ENCODE results near the gene STARD4. TPM values are rescaled to one million over a fixed set of nuclear protein-coding genes. Genes with fewer than 3 reads are reported as not detected.

STARD4 gene
- total and polyA plus RNA-seq, 4 donors = 10.1 to 61.2 (median 34.1) TPM

DNA sequence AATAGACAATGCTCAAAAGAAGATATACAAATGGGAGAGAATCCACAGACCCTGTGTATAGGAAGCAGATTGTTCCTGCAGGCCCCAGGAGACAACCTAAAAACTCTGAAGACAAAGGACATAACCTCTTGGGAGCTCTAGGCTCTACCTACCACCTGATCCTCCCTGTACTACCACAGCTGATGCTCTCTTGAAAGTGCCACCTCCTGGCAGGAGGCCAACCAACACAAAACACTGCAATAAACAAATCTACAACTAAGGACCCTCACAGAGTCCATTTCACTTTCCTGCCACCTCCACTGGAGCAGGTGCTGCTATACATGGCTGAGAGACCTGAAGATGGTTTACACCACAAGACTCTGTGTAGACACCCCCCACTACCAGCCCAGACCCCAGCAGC is 49.0 kb downstream of the STARD4 start:
- Histone ChIP-seq H3K36me3 (ENCODE audit: control insufficient read depth in 4 of 4, insufficient read depth in 3 of 4, low read depth in 1 of 4, low read length in 3 of 4) (no peaks in the 10 kb centered on the region), H3K9me3 (ENCODE audit: control insufficient read depth in 4 of 4, low read length in 3 of 4) (no peaks in the 10 kb centered on the region), H3K4me3 (ENCODE audit: low read depth in 1 of 3, low read length in 3 of 3) (no peak overlapping the region), H3K27ac (ENCODE audit: low read depth in 1 of 2, low read length in 2 of 2) (no peak overlapping the region), H3K9ac (ENCODE audit: low read depth in 1 of 2, low read length in 2 of 2) (no peak overlapping the region), H3K4me1 (ENCODE audit: control insufficient read depth in 4 of 4, insufficient read depth in 4 of 4, low read length in 3 of 4) (no peaks in the 10 kb centered on the region), H3K27me3 (ENCODE audit: control insufficient read depth in 4 of 4, insufficient read depth in 4 of 4, low read length in 3 of 4) (no peaks in the 10 kb centered on the region)
- no peak for DNase-seq (ENCODE audit: low spot score)
- no peak for TF ChIP-seq SP1 (IDR thresholded peaks at IDR 0.05)
- no peak for TF ChIP-seq JUND (IDR thresholded peaks at IDR 0.05)
- no peak for TF ChIP-seq GABPA (IDR thresholded peaks at IDR 0.05 in 1 of 2, conservative IDR thresholded peaks at IDR 0.05 in 1 of 2)
- TF ChIP-seq RAD21 (IDR thresholded peaks at IDR 0.05) = no peak
- TF ChIP-seq HNF4A (conservative IDR thresholded peaks at IDR 0.05) = no peak
- TF ChIP-seq, protein P1, sequence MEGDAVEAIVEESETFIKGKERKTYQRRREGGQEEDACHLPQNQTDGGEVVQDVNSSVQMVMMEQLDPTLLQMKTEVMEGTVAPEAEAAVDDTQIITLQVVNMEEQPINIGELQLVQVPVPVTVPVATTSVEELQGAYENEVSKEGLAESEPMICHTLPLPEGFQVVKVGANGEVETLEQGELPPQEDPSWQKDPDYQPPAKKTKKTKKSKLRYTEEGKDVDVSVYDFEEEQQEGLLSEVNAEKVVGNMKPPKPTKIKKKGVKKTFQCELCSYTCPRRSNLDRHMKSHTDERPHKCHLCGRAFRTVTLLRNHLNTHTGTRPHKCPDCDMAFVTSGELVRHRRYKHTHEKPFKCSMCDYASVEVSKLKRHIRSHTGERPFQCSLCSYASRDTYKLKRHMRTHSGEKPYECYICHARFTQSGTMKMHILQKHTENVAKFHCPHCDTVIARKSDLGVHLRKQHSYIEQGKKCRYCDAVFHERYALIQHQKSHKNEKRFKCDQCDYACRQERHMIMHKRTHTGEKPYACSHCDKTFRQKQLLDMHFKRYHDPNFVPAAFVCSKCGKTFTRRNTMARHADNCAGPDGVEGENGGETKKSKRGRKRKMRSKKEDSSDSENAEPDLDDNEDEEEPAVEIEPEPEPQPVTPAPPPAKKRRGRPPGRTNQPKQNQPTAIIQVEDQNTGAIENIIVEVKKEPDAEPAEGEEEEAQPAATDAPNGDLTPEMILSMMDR (IDR thresholded peaks at IDR 0.05; ENCODE audit: low read depth, low read length, missing input control) = no peak
- no peak for TF ChIP-seq RXRA (IDR thresholded peaks at IDR 0.05)
- no peak for TF ChIP-seq HNF4G (IDR thresholded peaks at IDR 0.05)
- TF ChIP-seq, protein P2, sequence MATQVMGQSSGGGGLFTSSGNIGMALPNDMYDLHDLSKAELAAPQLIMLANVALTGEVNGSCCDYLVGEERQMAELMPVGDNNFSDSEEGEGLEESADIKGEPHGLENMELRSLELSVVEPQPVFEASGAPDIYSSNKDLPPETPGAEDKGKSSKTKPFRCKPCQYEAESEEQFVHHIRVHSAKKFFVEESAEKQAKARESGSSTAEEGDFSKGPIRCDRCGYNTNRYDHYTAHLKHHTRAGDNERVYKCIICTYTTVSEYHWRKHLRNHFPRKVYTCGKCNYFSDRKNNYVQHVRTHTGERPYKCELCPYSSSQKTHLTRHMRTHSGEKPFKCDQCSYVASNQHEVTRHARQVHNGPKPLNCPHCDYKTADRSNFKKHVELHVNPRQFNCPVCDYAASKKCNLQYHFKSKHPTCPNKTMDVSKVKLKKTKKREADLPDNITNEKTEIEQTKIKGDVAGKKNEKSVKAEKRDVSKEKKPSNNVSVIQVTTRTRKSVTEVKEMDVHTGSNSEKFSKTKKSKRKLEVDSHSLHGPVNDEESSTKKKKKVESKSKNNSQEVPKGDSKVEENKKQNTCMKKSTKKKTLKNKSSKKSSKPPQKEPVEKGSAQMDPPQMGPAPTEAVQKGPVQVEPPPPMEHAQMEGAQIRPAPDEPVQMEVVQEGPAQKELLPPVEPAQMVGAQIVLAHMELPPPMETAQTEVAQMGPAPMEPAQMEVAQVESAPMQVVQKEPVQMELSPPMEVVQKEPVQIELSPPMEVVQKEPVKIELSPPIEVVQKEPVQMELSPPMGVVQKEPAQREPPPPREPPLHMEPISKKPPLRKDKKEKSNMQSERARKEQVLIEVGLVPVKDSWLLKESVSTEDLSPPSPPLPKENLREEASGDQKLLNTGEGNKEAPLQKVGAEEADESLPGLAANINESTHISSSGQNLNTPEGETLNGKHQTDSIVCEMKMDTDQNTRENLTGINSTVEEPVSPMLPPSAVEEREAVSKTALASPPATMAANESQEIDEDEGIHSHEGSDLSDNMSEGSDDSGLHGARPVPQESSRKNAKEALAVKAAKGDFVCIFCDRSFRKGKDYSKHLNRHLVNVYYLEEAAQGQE (IDR thresholded peaks at IDR 0.05) = no peak
- TF ChIP-seq FOXA1 (IDR thresholded peaks at IDR 0.05) = no peak
- TF ChIP-seq NR2F2 (IDR thresholded peaks at IDR 0.05) = no peak
- TF ChIP-seq YY1 (IDR thresholded peaks at IDR 0.05) = no peak

DNA sequence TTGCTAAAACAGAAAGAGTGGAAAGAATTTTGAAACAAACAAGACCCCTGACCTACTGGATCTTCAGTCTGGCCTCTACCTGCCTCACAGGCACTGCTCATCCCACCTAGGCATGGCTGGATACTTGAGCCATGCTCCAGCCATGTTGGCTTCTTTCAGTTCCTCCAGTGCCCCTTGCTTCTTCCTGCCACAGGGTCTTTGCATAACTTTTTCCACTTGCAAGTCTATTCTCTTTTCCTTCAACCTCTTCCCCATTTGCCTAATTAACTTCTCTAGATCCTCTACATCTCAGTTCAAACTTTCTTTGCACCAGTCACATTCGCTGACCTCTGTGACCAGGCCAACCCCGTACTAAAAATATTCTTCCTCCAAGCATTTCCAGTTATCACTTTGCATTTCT is 50.4 kb downstream of the STARD4 start:
- no peak overlapping the region for H3K27ac ChIP-seq (ENCODE audit: low read depth in 1 of 2, low read length in 2 of 2)
- no peaks in the 10 kb centered on the region for H3K9me3 ChIP-seq (ENCODE audit: control insufficient read depth in 4 of 4, low read length in 3 of 4)
- no peak overlapping the region for H3K4me3 ChIP-seq (ENCODE audit: low read depth in 1 of 3, low read length in 3 of 3)
- H3K36me3 ChIP-seq (ENCODE audit: control insufficient read depth in 4 of 4, insufficient read depth in 3 of 4, low read depth in 1 of 4, low read length in 3 of 4) = no peaks in the 10 kb centered on the region
- DNase-seq (ENCODE audit: low spot score) = no peak
- TF ChIP-seq TAF1 (conservative IDR thresholded peaks at IDR 0.05) = no peak
- no peak for TF ChIP-seq SP1 (IDR thresholded peaks at IDR 0.05)
- TF ChIP-seq RXRA (IDR thresholded peaks at IDR 0.05) = no peak
- TF ChIP-seq, protein P3, sequence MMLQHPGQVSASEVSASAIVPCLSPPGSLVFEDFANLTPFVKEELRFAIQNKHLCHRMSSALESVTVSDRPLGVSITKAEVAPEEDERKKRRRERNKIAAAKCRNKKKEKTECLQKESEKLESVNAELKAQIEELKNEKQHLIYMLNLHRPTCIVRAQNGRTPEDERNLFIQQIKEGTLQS (IDR thresholded peaks at IDR 0.05) = no peak
- no peak for TF ChIP-seq RAD21 (IDR thresholded peaks at IDR 0.05)
- TF ChIP-seq YY1 (IDR thresholded peaks at IDR 0.05) = no peak
- TF ChIP-seq HNF4A (conservative IDR thresholded peaks at IDR 0.05) = no peak
- TF ChIP-seq, protein P4, sequence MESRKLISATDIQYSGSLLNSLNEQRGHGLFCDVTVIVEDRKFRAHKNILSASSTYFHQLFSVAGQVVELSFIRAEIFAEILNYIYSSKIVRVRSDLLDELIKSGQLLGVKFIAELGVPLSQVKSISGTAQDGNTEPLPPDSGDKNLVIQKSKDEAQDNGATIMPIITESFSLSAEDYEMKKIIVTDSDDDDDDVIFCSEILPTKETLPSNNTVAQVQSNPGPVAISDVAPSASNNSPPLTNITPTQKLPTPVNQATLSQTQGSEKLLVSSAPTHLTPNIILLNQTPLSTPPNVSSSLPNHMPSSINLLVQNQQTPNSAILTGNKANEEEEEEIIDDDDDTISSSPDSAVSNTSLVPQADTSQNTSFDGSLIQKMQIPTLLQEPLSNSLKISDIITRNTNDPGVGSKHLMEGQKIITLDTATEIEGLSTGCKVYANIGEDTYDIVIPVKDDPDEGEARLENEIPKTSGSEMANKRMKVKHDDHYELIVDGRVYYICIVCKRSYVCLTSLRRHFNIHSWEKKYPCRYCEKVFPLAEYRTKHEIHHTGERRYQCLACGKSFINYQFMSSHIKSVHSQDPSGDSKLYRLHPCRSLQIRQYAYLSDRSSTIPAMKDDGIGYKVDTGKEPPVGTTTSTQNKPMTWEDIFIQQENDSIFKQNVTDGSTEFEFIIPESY (IDR thresholded peaks at IDR 0.05) = no peak
- TF ChIP-seq FOXA2 (IDR thresholded peaks at IDR 0.05) = no peak
- no peak for TF ChIP-seq FOXA1 (IDR thresholded peaks at IDR 0.05)
- TF ChIP-seq NR2F2 (IDR thresholded peaks at IDR 0.05) = no peak
- TF ChIP-seq, protein P5, sequence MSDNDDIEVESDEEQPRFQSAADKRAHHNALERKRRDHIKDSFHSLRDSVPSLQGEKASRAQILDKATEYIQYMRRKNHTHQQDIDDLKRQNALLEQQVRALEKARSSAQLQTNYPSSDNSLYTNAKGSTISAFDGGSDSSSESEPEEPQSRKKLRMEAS (IDR thresholded peaks at IDR 0.05) = no peak
- no peak for TF ChIP-seq GABPA (IDR thresholded peaks at IDR 0.05 in 1 of 2, conservative IDR thresholded peaks at IDR 0.05 in 1 of 2)
- no peak for TF ChIP-seq JUND (IDR thresholded peaks at IDR 0.05)
- TF ChIP-seq, protein P2 (IDR thresholded peaks at IDR 0.05) = no peak
- no peaks in the 10 kb centered on the region for H3K4me1 ChIP-seq (ENCODE audit: control insufficient read depth in 4 of 4, insufficient read depth in 4 of 4, low read length in 3 of 4)
- no peaks in the 10 kb centered on the region for H3K27me3 ChIP-seq (ENCODE audit: control insufficient read depth in 4 of 4, insufficient read depth in 4 of 4, low read length in 3 of 4)
- no peak overlapping the region for H3K9ac ChIP-seq (ENCODE audit: low read depth in 1 of 2, low read length in 2 of 2)
- 83% methylated on average over 2 of the region's 2 CpGs for WGBS

All from liver (tissue), 9 donors.